OCI-LY1 (cell line): ENCODE measurements around the gene HDAC11.

ENCODE experiments used
- H2AFZ ChIP-seq: fragments of 200-600 bp; sonication (generic), shearing (Covaris generic); 2 replicates; pipeline ENCODE4 v1.6.0; 2014; ENCODE audit warnings: antibody characterized with exemption, mild to moderate bottlenecking, low read length
- H3F3A ChIP-seq: fragments of 200-600 bp; sonication (generic), shearing (Covaris generic); 2 replicates; pipeline ENCODE4 v1.6.0; 2014; ENCODE audit warnings: mild to moderate bottlenecking, antibody characterized with exemption, low read length, moderate library complexity; ENCODE audit not compliant: insufficient read depth
- H3K27ac ChIP-seq: fragments of 200-600 bp; sonication (generic); 2 replicates; pipeline ENCODE4 v1.5.1; 2014; ENCODE audit warnings: low read length, mixed run types, mild to moderate bottlenecking, low read depth; ENCODE audit not compliant: poor library complexity, severe bottlenecking
- H3K27me3 ChIP-seq: fragments of 200-600 bp; sonication (generic); 2 replicates; pipeline ENCODE4 v1.6.0; 2014; ENCODE audit warnings: antibody characterized with exemption, mild to moderate bottlenecking, low read length, moderate library complexity; ENCODE audit not compliant: insufficient read depth
- H3K36me3 ChIP-seq: fragments of 200-600 bp; sonication (generic); 2 replicates; pipeline ENCODE4 v1.6.1; 2014; ENCODE audit warnings: mild to moderate bottlenecking, antibody characterized with exemption, low read length, moderate library complexity, mixed read lengths; ENCODE audit not compliant: insufficient read depth
- H3K4me1 ChIP-seq: fragments of 200-600 bp; sonication (generic); 2 replicates; pipeline ENCODE4 v1.5.1; 2014; ENCODE audit warnings: mild to moderate bottlenecking, low read length, moderate library complexity; ENCODE audit not compliant: insufficient read depth, severe bottlenecking
- H3K4me2 ChIP-seq: fragments of 200-600 bp; sonication (generic), shearing (Covaris generic); 2 replicates; pipeline ENCODE4 v1.6.1; 2014; ENCODE audit warnings: low read length
- H3K4me3 ChIP-seq: fragments of 200-600 bp; sonication (generic); 2 replicates; pipeline ENCODE4 v1.5.1; 2014; ENCODE audit warnings: low read length, low read depth, mild to moderate bottlenecking, mixed read lengths; ENCODE audit not compliant: poor library complexity, severe bottlenecking
- H3K79me2 ChIP-seq: fragments of 200-600 bp; shearing (Covaris generic); 2 replicates; pipeline ENCODE4 v1.6.1; 2016; ENCODE audit warnings: mixed run types, low read length, mixed read lengths; ENCODE audit not compliant: insufficient read depth
- H3K9ac ChIP-seq: fragments of 200-600 bp; sonication (generic), shearing (Covaris generic); 2 replicates; pipeline ENCODE4 v1.6.1; 2014; ENCODE audit warnings: mild to moderate bottlenecking, low read length, mixed read lengths
- H3K9me2 ChIP-seq: fragments of 200-600 bp; sonication (generic), shearing (Covaris generic); 2 replicates; pipeline ENCODE4 v1.6.1; 2014; ENCODE audit warnings: low read depth, mild to moderate bottlenecking, low read length, mixed read lengths
- H3K9me3 ChIP-seq: fragments of 200-600 bp; shearing (Covaris generic); 2 replicates; pipeline ENCODE4 v1.6.1; 2014; ENCODE audit warnings: low read length, mixed read lengths
- H4K20me1 ChIP-seq: fragments of 200-600 bp; sonication (generic), shearing (Covaris generic); 2 replicates; pipeline ENCODE4 v1.6.0; 2016; ENCODE audit warnings: mild to moderate bottlenecking, low read length; ENCODE audit not compliant: insufficient read depth
- CTCF ChIP-seq: fragments of 200-600 bp; sonication (generic), shearing (Covaris generic); IDR thresholded peaks from 2 replicates; pipeline ENCODE4 v1.5.1; 2017; ENCODE audit warnings: mild to moderate bottlenecking, antibody characterized with exemption, low read length, moderate library complexity, mixed read lengths
- EZH2 ChIP-seq: fragments of 200-600 bp; sonication (generic), shearing (Covaris generic); IDR thresholded peaks from 2 replicates; pipeline ENCODE4 v1.8.0; 2017; ENCODE audit warnings: borderline replicate concordance, mixed run types, mild to moderate bottlenecking, antibody characterized with exemption, low read length, moderate library complexity, mixed read lengths

Gene HDAC11

GRCh38 chr3:13477943-13478342 lies 2.2 kb upstream of the HDAC11 start:
- H3K9ac ChIP-seq, result no peak overlapping the region
- H3K36me3 ChIP-seq, result no peaks in the 10 kb centered on the region
- TF ChIP-seq CTCF (no peak), EZH2 (no peak)
- H3K9me2 ChIP-seq, result no peaks in the 10 kb centered on the region
- 0 out of 2 replicates have a peak, but pooled peaks cover 3% of the 10 kb centered on the region for H3K27me3 ChIP-seq
- H3K4me3 ChIP-seq, result no peak overlapping the region
- no peak overlapping the region for H3K4me2 ChIP-seq
- H3K9me3 ChIP-seq, result no peaks in the 10 kb centered on the region
- no peak overlapping the region for H2AFZ ChIP-seq
- H3K27ac ChIP-seq, result no peak overlapping the region
- H4K20me1 ChIP-seq, result no peaks in the 10 kb centered on the region
- no peaks in the 10 kb centered on the region for H3F3A ChIP-seq
- H3K79me2 ChIP-seq, result no peaks in the 10 kb centered on the region
- H3K4me1 ChIP-seq, result peaks cover 12% of the 10 kb centered on the region

GRCh38 chr3:13479332-13479581 lies 849 bp upstream of the HDAC11 start:
- Histone ChIP-seq H3K9me3 (no peaks in the 10 kb centered on the region), H3K9ac (peak overlapping the region; percentile 68), H3K27ac (no peak overlapping the region), H4K20me1 (no peaks in the 10 kb centered on the region), H3K79me2 (no peaks in the 10 kb centered on the region), H3F3A (no peaks in the 10 kb centered on the region), H3K4me2 (peak overlapping the region; percentile 66), H3K9me2 (no peaks in the 10 kb centered on the region), H3K4me3 (peak overlapping the region; percentile 70), H3K27me3 (0 out of 2 replicates have a peak, but pooled peaks cover 3% of the 10 kb centered on the region), H3K4me1 (peaks cover 12% of the 10 kb centered on the region), H2AFZ (no peak overlapping the region), H3K36me3 (no peaks in the 10 kb centered on the region)
- TF ChIP-seq CTCF (no peak), EZH2 (no peak)

- TF ChIP-seq CTCF, result no peak
- no peak for TF ChIP-seq EZH2
- Histone ChIP-seq H3K27ac (no peak overlapping the region), H3K79me2 (no peaks in the 10 kb centered on the region), H3K9me3 (no peaks in the 10 kb centered on the region), H3K9ac (no peak overlapping the region; the same call in 1 of the 2 replicates), H4K20me1 (no peaks in the 10 kb centered on the region), H3K4me2 (peak overlapping the region; percentile 66), H3K4me3 (peak overlapping the region; percentile 70), H2AFZ (no peak overlapping the region), H3K4me1 (peaks cover 12% of the 10 kb centered on the region), H3K36me3 (no peaks in the 10 kb centered on the region), H3K9me2 (no peaks in the 10 kb centered on the region), H3K27me3 (0 out of 2 replicates have a peak, but pooled peaks cover 3% of the 10 kb centered on the region), H3F3A (no peaks in the 10 kb centered on the region)
These were observed 523 bp downstream of the HDAC11 start for GRCh38 chr3:13480340-13481318.
